HepG2 (cell line): ENCODE results near the gene USP11. TPM values are rescaled to one million over a fixed set of nuclear protein-coding genes. Genes with fewer than 3 reads are reported as not detected.

Experiments used
- BRCA1 ChIP-seq: sonication (generic); formaldehyde crosslinking; IDR thresholded peaks from 2 replicates; pipeline ENCODE4 v1.4.0; 2020; ENCODE audit warnings: missing genetic modification reagents
- CENPT ChIP-seq: sonication (generic); formaldehyde crosslinking; IDR thresholded peaks from 2 replicates; pipeline ENCODE4 v1.8.0; 2022; ENCODE audit warnings: low read depth, mild to moderate bottlenecking, moderate library complexity, missing genetic modification reagents
- CSRNP2 ChIP-seq: sonication (generic); formaldehyde crosslinking; conservative IDR thresholded peaks from 2 replicates; pipeline ENCODE4 v1.8.0; 2022; ENCODE audit warnings: low read depth, missing genetic modification reagents
- HDAC2 ChIP-seq: sonication (generic); formaldehyde crosslinking; IDR thresholded peaks from 2 replicates; pipeline ENCODE4 v1.4.0; 2020; ENCODE audit warnings: missing genetic modification reagents
- MATR3 ChIP-seq: sonication (generic); formaldehyde crosslinking; IDR thresholded peaks from 2 replicates; pipeline ENCODE4 v1.4.0; 2020; ENCODE audit warnings: missing genetic modification reagents
- NBN ChIP-seq: fragments of 450-650 bp; conservative IDR thresholded peaks from 2 replicates; pipeline ENCODE4 v1.6.1; 2017
- NFKBIZ ChIP-seq: IDR thresholded peaks from 2 replicates; pipeline ENCODE4 v1.6.1; 2018; ENCODE audit warnings: missing genetic modification reagents, missing compliant biosample characterization
- PHF21A ChIP-seq: sonication (generic); formaldehyde crosslinking; IDR thresholded peaks from 2 replicates; pipeline ENCODE4 v1.5.0; 2020; ENCODE audit warnings: mild to moderate bottlenecking, missing genetic modification reagents
- SAP130 ChIP-seq: IDR thresholded peaks from 2 replicates; pipeline ENCODE4 v1.6.1; 2016; ENCODE audit warnings: low read depth
- SIN3A ChIP-seq: IDR thresholded peaks from 2 replicates; pipeline ENCODE4 v1.6.1; 2011; ENCODE audit warnings: low read depth, mild to moderate bottlenecking, control low read depth, low read length, borderline replicate concordance
- XRCC5 ChIP-seq: fragments of 200-400 bp; formaldehyde crosslinking; optimal IDR thresholded peaks from 2 replicates; pipeline ENCODE3; 2017; ENCODE audit warnings: mild to moderate bottlenecking, low read length
- ZBTB10 ChIP-seq: sonication (generic); formaldehyde crosslinking; IDR thresholded peaks from 2 replicates; pipeline ENCODE4 v1.4.0; 2020; ENCODE audit warnings: missing genetic modification reagents, borderline replicate concordance
- ZFAT ChIP-seq: sonication (generic); formaldehyde crosslinking; conservative IDR thresholded peaks from 2 replicates; pipeline ENCODE4 v1.8.1; 2023; ENCODE audit warnings: missing genetic modification reagents, inconsistent platforms
- ZNF12 ChIP-seq: sonication (generic); formaldehyde crosslinking; IDR thresholded peaks from 2 replicates; pipeline ENCODE4 v1.5.0; 2020; ENCODE audit warnings: missing genetic modification reagents
- ZNF569 ChIP-seq: sonication (generic); formaldehyde crosslinking; IDR thresholded peaks from 2 replicates; pipeline ENCODE4 v1.5.0; 2020; ENCODE audit warnings: mild to moderate bottlenecking, missing genetic modification reagents, moderate library complexity, borderline replicate concordance
- ZNF720 ChIP-seq: sonication (generic); formaldehyde crosslinking; IDR thresholded peaks from 2 replicates; pipeline ENCODE4 v1.4.0; 2020; ENCODE audit warnings: missing genetic modification reagents
- ZNF773 ChIP-seq: sonication (generic); formaldehyde crosslinking; IDR thresholded peaks from 2 replicates; pipeline ENCODE4 v1.4.0; 2020; ENCODE audit warnings: missing genetic modification reagents, borderline replicate concordance
- ZNF781 ChIP-seq: sonication (generic); formaldehyde crosslinking; IDR thresholded peaks from 2 replicates; pipeline ENCODE4 v1.5.1; 2020; ENCODE audit warnings: borderline replicate concordance, mild to moderate bottlenecking, missing genetic modification reagents; ENCODE audit errors: not compliant biosample characterization
- ZNF790 ChIP-seq: sonication (generic); formaldehyde crosslinking; IDR thresholded peaks from 2 replicates; pipeline ENCODE4 v1.8.0; 2022; ENCODE audit warnings: missing genetic modification reagents, mild to moderate bottlenecking, borderline replicate concordance
- polyA plus RNA-seq, 8 experiments: library from polyadenylated mRNA; depleted of rRNA in 3 of 8; stranded (reverse) in 7 of 8; unstranded in 1 of 8; fragments of >200 nt; fragmentation: Illumina TruSeq in 4 of 8; extraction: Trizol in 4 of 8; gene quantifications; 2 replicates each; pipeline versions ENCODE4 v1.2.1 to v1.2.3, GENCODE V29; 2011 to 2016; ENCODE audit warnings: low read depth in 4 of 8, missing spikeins in 1 of 8, mixed read lengths in 1 of 8; ENCODE audit not compliant: insufficient read depth in 1 of 8
- total RNA-seq, 5 experiments: library from RNA; depleted of rRNA; stranded (reverse); fragments of >200 nt; fragmentation: Illumina TruSeq; extraction: Trizol; gene quantifications; 2 replicates each; pipeline ENCODE4 v1.2.3, GENCODE V29; 2016; ENCODE audit warnings: low read depth in 1 of 5
- TF ChIP-seq, protein P1 (sequence below): sonication (generic); formaldehyde crosslinking; IDR thresholded peaks from 2 replicates; pipeline ENCODE4 v1.4.0; 2020; ENCODE audit warnings: mild to moderate bottlenecking, missing genetic modification reagents, borderline replicate concordance
- TF ChIP-seq, protein P2 (sequence below): IDR thresholded peaks from 2 replicates; pipeline ENCODE4 v1.6.1; 2012; ENCODE audit warnings: inconsistent platforms

The USP11 gene
- total and polyA plus RNA-seq, 2 of the 13 experiments (the other 11 are each of a cell fraction or from before 2014, with no cell fraction given) = 23.8 to 31.7 TPM

GRCh38 chrX:47232803-47233332 is at the start of gene USP11 (continued):
- TF ChIP-seq ZBTB10 (CRISPR knock-in tag) (peak; percentile 80; the same call in 1 of the 2 replicates), SIN3A (peak; percentile 36; the same call in 1 of the 2 replicates), ZFAT (CRISPR knock-in tag) (no peak), CSRNP2 (CRISPR knock-in tag) (no peak), PHF21A (CRISPR knock-in tag) (peak; percentile 50; the same call in 1 of the 2 replicates), ZNF790 (CRISPR knock-in tag) (no peak), ZNF12 (CRISPR knock-in tag) (no peak), MATR3 (CRISPR knock-in tag) (no peak), CENPT (no peak), XRCC5 (no peak), NBN (no peak), SAP130 (CRISPR knock-in tag) (peak; percentile 56), HDAC2 (CRISPR knock-in tag) (no peak), ZNF720 (CRISPR knock-in tag) (no peak), ZNF773 (CRISPR knock-in tag) (no peak; the same call in 1 of the 2 replicates), BRCA1 (CRISPR knock-in tag) (no peak), NFKBIZ (no peak), ZNF569 (CRISPR knock-in tag) (no peak), ZNF781 (no peak)
- TF ChIP-seq, protein P1, sequence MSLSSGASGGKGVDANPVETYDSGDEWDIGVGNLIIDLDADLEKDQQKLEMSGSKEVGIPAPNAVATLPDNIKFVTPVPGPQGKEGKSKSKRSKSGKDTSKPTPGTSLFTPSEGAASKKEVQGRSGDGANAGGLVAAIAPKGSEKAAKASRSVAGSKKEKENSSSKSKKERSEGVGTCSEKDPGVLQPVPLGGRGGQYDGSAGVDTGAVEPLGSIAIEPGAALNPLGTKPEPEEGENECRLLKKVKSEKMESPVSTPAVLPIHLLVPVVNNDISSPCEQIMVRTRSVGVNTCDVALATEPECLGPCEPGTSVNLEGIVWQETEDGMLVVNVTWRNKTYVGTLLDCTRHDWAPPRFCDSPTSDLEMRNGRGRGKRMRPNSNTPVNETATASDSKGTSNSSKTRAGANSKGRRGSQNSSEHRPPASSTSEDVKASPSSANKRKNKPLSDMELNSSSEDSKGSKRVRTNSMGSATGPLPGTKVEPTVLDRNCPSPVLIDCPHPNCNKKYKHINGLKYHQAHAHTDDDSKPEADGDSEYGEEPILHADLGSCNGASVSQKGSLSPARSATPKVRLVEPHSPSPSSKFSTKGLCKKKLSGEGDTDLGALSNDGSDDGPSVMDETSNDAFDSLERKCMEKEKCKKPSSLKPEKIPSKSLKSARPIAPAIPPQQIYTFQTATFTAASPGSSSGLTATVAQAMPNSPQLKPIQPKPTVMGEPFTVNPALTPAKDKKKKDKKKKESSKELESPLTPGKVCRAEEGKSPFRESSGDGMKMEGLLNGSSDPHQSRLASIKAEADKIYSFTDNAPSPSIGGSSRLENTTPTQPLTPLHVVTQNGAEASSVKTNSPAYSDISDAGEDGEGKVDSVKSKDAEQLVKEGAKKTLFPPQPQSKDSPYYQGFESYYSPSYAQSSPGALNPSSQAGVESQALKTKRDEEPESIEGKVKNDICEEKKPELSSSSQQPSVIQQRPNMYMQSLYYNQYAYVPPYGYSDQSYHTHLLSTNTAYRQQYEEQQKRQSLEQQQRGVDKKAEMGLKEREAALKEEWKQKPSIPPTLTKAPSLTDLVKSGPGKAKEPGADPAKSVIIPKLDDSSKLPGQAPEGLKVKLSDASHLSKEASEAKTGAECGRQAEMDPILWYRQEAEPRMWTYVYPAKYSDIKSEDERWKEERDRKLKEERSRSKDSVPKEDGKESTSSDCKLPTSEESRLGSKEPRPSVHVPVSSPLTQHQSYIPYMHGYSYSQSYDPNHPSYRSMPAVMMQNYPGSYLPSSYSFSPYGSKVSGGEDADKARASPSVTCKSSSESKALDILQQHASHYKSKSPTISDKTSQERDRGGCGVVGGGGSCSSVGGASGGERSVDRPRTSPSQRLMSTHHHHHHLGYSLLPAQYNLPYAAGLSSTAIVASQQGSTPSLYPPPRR (CRISPR knock-in tag) = no peak
- TF ChIP-seq, protein P2, sequence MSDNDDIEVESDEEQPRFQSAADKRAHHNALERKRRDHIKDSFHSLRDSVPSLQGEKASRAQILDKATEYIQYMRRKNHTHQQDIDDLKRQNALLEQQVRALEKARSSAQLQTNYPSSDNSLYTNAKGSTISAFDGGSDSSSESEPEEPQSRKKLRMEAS = peak; percentile 76
